ENCODE measurements around the gene RPS19. TPM values are rescaled to one million over a fixed set of nuclear protein-coding genes. Genes with fewer than 3 reads are reported as not detected.

Gene RPS19
- total RNA-seq, 4 donors from 2014 or later, result 1,057 to 2,332 (median 1,706) TPM

DNA sequence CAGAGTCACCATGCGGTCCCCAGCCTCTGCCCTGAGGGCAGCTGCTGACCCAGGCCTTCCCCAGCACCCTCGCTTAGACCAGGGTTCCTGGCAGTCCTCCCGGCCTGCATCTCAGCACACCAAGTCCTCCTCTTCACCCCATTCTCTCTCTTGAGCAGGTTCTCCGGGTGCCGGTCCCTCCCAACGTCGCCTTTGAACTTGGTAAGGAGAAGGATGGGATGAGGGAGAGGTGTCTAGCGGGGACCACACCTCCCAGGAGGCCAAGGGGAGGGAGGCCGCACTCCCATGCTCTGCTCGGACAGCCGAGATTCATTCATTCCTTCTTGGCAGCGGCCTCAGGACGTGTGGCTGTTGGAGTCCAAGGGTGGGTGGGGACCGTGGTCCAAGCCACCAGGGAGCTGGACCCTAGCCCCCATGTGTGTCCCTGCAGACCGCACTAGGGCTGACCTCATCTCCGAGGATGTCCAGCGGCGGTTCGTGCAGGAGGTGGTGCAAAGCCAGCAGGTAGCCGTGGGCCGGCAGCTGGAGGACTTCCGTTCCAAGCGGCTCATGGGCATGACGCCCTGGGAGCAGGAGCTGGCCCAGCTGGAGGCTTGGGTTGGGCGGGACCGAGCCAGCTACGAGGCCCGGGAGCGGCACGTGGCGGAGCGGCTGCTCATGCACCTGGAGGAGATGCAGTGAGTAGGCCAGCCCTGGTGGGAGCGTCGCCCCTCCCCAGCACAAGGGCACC, 32.3 kb downstream of the RPS19 start:
- Histone ChIP-seq H3K4me3 (no peak overlapping the region), H3K4me1 (peaks cover 5% of the 10 kb centered on the region), H3K9me3 (no peaks in the 10 kb centered on the region), H3K27ac (no peak overlapping the region), H3K36me3 (peaks cover 82% of the 10 kb centered on the region), H3K27me3 (no peaks in the 10 kb centered on the region)
- WGBS, result 86% methylated on average over 11 of the region's 34 CpGs
- DNase-seq (ENCODE audit: low spot score in 2 of 2), result no peak
- TF ChIP-seq POLR2A (IDR thresholded peaks at IDR 0.05), result no peak
- no peak for TF ChIP-seq EP300 (IDR thresholded peaks at IDR 0.05)
- TF ChIP-seq POLR2AphosphoS5 (IDR thresholded peaks at IDR 0.05), result no peak
- TF ChIP-seq, protein P1, sequence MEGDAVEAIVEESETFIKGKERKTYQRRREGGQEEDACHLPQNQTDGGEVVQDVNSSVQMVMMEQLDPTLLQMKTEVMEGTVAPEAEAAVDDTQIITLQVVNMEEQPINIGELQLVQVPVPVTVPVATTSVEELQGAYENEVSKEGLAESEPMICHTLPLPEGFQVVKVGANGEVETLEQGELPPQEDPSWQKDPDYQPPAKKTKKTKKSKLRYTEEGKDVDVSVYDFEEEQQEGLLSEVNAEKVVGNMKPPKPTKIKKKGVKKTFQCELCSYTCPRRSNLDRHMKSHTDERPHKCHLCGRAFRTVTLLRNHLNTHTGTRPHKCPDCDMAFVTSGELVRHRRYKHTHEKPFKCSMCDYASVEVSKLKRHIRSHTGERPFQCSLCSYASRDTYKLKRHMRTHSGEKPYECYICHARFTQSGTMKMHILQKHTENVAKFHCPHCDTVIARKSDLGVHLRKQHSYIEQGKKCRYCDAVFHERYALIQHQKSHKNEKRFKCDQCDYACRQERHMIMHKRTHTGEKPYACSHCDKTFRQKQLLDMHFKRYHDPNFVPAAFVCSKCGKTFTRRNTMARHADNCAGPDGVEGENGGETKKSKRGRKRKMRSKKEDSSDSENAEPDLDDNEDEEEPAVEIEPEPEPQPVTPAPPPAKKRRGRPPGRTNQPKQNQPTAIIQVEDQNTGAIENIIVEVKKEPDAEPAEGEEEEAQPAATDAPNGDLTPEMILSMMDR (IDR thresholded peaks at IDR 0.05), result no peak

DNA sequence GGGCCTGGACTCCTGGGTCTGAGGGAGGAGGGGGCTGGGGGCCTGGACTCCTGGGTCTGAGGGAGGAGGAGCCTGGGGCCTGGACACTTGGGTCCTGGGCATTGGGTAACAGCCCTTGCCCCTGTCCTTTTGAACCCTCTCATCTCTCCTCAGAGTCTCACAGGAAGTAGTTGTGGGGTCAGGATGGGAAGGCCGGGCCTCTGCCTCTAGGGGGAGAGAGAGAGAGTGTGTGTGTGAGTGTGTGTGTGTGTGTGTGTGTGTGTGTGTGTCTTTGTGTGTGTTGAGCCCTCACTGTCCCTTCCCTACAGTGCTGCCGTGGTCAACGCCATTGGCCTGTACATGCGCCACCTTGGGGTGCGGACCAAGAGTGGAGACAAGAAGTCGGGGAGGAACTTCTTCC, 33.8 kb downstream of the RPS19 start:
- TF ChIP-seq POLR2A (IDR thresholded peaks at IDR 0.05) (no peak), EP300 (IDR thresholded peaks at IDR 0.05) (no peak)
- TF ChIP-seq, protein P1 (IDR thresholded peaks at IDR 0.05), result no peak
- no peak overlapping the region for H3K27ac ChIP-seq
- 90% methylated on average over 5 of the region's 6 CpGs for WGBS
- H3K4me1 ChIP-seq, result no peaks in the 10 kb centered on the region
- no peaks in the 10 kb centered on the region for H3K27me3 ChIP-seq
- no peak for DNase-seq (ENCODE audit: low spot score in 2 of 2)
- H3K4me3 ChIP-seq, result no peak overlapping the region
- no peaks in the 10 kb centered on the region for H3K9me3 ChIP-seq
- peaks cover 85% of the 10 kb centered on the region for H3K36me3 ChIP-seq

- Histone ChIP-seq H3K4me1 (no peaks in the 10 kb centered on the region), H3K9me3 (no peaks in the 10 kb centered on the region), H3K27me3 (no peaks in the 10 kb centered on the region), H3K27ac (no peak overlapping the region), H3K36me3 (peaks cover 85% of the 10 kb centered on the region), H3K4me3 (no peak overlapping the region)
- DNase-seq (ENCODE audit: low spot score in 2 of 2), result no peak
- 65% methylated on average over 9 of the region's 14 CpGs for WGBS
- TF ChIP-seq EP300 (IDR thresholded peaks at IDR 0.05) (no peak), POLR2AphosphoS5 (IDR thresholded peaks at IDR 0.05) (no peak)
- TF ChIP-seq, protein P1 (IDR thresholded peaks at IDR 0.05), result no peak
These were observed 34.3 kb downstream of the RPS19 start for GRCh38 chr19:41894350-41894749.

GRCh38 chr19:41895745-41896580, 35.9 kb downstream of the RPS19 start:
- H3K4me1 ChIP-seq, result no peaks in the 10 kb centered on the region
- 83% methylated on average over 14 of the region's 19 CpGs for WGBS
- peaks cover 89% of the 10 kb centered on the region for H3K36me3 ChIP-seq
- no peak overlapping the region for H3K27ac ChIP-seq
- no peaks in the 10 kb centered on the region for H3K27me3 ChIP-seq
- no peak for DNase-seq (ENCODE audit: low spot score in 2 of 2)
- H3K4me3 ChIP-seq, result no peak overlapping the region
- TF ChIP-seq POLR2AphosphoS5 (IDR thresholded peaks at IDR 0.05) (no peak), POLR2A (IDR thresholded peaks at IDR 0.05) (no peak), EP300 (IDR thresholded peaks at IDR 0.05) (no peak)
- TF ChIP-seq, protein P1 (IDR thresholded peaks at IDR 0.05), result no peak
- no peaks in the 10 kb centered on the region for H3K9me3 ChIP-seq

DNA sequence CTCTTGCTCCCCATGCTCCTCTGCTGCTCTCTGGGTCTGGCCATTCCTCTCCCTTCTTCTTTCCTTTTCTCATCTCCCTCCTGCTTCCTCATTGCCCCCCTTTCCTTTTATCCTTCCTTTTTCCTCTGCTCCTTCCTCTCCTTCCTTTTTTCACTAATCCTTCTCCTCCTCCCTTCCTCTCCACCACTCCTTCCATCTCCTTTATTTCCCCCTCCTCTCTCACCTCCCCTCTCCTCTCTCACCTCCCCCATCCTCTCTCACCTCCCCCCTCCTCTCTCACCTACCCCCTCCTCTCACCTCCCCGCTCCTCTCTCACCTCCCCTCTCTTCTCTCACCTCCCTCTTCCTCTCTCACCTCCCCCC, 36.5 kb downstream of the RPS19 start:
- H3K9me3 ChIP-seq, result no peaks in the 10 kb centered on the region
- 100% methylated on average over 1 of the region's 1 CpG for WGBS
- H3K36me3 ChIP-seq, result peaks cover 90% of the 10 kb centered on the region
- H3K27me3 ChIP-seq, result no peaks in the 10 kb centered on the region
- TF ChIP-seq POLR2A (IDR thresholded peaks at IDR 0.05), result no peak
- TF ChIP-seq, protein P1 (IDR thresholded peaks at IDR 0.05), result no peak
- no peak for TF ChIP-seq POLR2AphosphoS5 (IDR thresholded peaks at IDR 0.05)
- no peak for TF ChIP-seq EP300 (IDR thresholded peaks at IDR 0.05)
- H3K4me3 ChIP-seq, result no peak overlapping the region
- H3K4me1 ChIP-seq, result no peaks in the 10 kb centered on the region
- no peak overlapping the region for H3K27ac ChIP-seq
- no peak for DNase-seq (ENCODE audit: low spot score in 2 of 2)

Data from suprapubic skin (tissue), 4 donors.